ENCODE measurements around the gene DIABLO. TPM values are rescaled to one million over a fixed set of nuclear protein-coding genes. Genes with fewer than 3 reads are reported as not detected.
"Not testable (repeated sequence)": the region's sequence is repeated elsewhere in the genome, so short reads cannot be mapped to it uniquely, and the experiment has no call there.

DIABLO gene
- total RNA-seq, 1 donor from 2014 or later = 61.0 TPM

- no peaks in the 10 kb centered on the region for H3K9me3 Mint-ChIP-seq
- peak overlapping the region; percentile 75 for H3K4me3 Mint-ChIP-seq
- H3K27ac Mint-ChIP-seq = peak overlapping the region; percentile 59
- peaks cover 24% of the 10 kb centered on the region for H3K36me3 Mint-ChIP-seq (ENCODE audit: low read depth)
- H3K4me1 Mint-ChIP-seq = peaks cover 9% of the 10 kb centered on the region
- intact Hi-C loops (cut with micrococcal nuclease) = no loop called here
- no peak for DNase-seq
- peaks cover 23% of the 10 kb centered on the region for H3K27me3 Mint-ChIP-seq
Measured at GRCh38 chr12:122205053-122205925, 20.6 kb downstream of the DIABLO start.

GRCh38 chr12:122204167-122205052 lies 21.4 kb downstream of the DIABLO start:
- Mint-ChIP-seq H3K4me3 (peak overlapping the region; percentile 75), H3K9me3 (no peaks in the 10 kb centered on the region), H3K27me3 (peaks cover 23% of the 10 kb centered on the region), H3K36me3 (ENCODE audit: low read depth) (peaks cover 17% of the 10 kb centered on the region), H3K27ac (peak overlapping the region; percentile 17), H3K4me1 (peaks cover 12% of the 10 kb centered on the region)
- intact Hi-C loops (cut with micrococcal nuclease) = no loop called here
- no peak for DNase-seq

- Mint-ChIP-seq H3K4me3 (peak within 1 kb of the TSS; percentile 85), H3K36me3 (ENCODE audit: low read depth) (peaks cover 13% of the 10 kb centered on the region), H3K4me1 (peaks cover 12% of the 10 kb centered on the region), H3K9me3 (no peaks in the 10 kb centered on the region), H3K27ac (peak within 1 kb of the TSS; percentile 17), H3K27me3 (peaks cover 23% of the 10 kb centered on the region)
- peak; percentile 89 for DNase-seq
- intact Hi-C loops (cut with micrococcal nuclease) = no loop called here
Measured at GRCh38 chr12:122203301-122204166, 22.3 kb downstream of the DIABLO start, which contains the start of gene B3GNT4. B3GNT4 (plus strand) TSS chr12:122203709; CDS start chr12:122204619, 910 bp downstream.

- intact Hi-C loops (cut with micrococcal nuclease); H3K9me3 Mint-ChIP-seq; H3K36me3 Mint-ChIP-seq (ENCODE audit: low read depth); H3K27ac Mint-ChIP-seq; DNase-seq: not testable (repeated sequence)
- Mint-ChIP-seq H3K4me1 (peaks cover 12% of the 10 kb centered on the region), H3K4me3 (peak overlapping the region; percentile 85), H3K27me3 (peaks cover 24% of the 10 kb centered on the region)
Measured at GRCh38 chr12:122202811-122203210, 23.0 kb downstream of the DIABLO start.

- Mint-ChIP-seq H3K4me1 (peaks cover 17% of the 10 kb centered on the region), H3K36me3 (ENCODE audit: low read depth) (peaks cover 2% of the 10 kb centered on the region), H3K9me3 (no peaks in the 10 kb centered on the region), H3K27me3 (peaks cover 28% of the 10 kb centered on the region), H3K4me3 (peak overlapping the region; percentile 19), H3K27ac (no peak overlapping the region)
- intact Hi-C loops (cut with micrococcal nuclease) = no loop called here
- no peak for DNase-seq
Measured at GRCh38 chr12:122202017-122202416, 23.8 kb downstream of the DIABLO start.

GRCh38 chr12:122201381-122201780 lies 24.5 kb downstream of the DIABLO start:
- no peak for DNase-seq
- Mint-ChIP-seq H3K36me3 (ENCODE audit: low read depth) (peaks cover 2% of the 10 kb centered on the region), H3K27me3 (peaks cover 30% of the 10 kb centered on the region), H3K27ac (no peak overlapping the region), H3K4me3 (peak overlapping the region; percentile 19), H3K4me1 (peaks cover 17% of the 10 kb centered on the region), H3K9me3 (no peaks in the 10 kb centered on the region)
- intact Hi-C loops (cut with micrococcal nuclease) = no loop called here

- no peak overlapping the region for H3K4me3 Mint-ChIP-seq
- no peak for DNase-seq
- no peak overlapping the region for H3K27ac Mint-ChIP-seq
- intact Hi-C loops (cut with micrococcal nuclease) = no loop called here
- H3K27me3 Mint-ChIP-seq = peaks cover 33% of the 10 kb centered on the region
- peaks cover 17% of the 10 kb centered on the region for H3K4me1 Mint-ChIP-seq
- peaks cover 2% of the 10 kb centered on the region for H3K36me3 Mint-ChIP-seq (ENCODE audit: low read depth)
- no peaks in the 10 kb centered on the region for H3K9me3 Mint-ChIP-seq
Measured at GRCh38 chr12:122200541-122201175, 25.2 kb downstream of the DIABLO start.

- Mint-ChIP-seq H3K4me3 (no peak overlapping the region), H3K36me3 (ENCODE audit: low read depth) (no peaks in the 10 kb centered on the region), H3K4me1 (peaks cover 12% of the 10 kb centered on the region), H3K9me3 (no peaks in the 10 kb centered on the region), H3K27me3 (peaks cover 32% of the 10 kb centered on the region), H3K27ac (no peak overlapping the region)
- intact Hi-C loops (cut with micrococcal nuclease) = no loop called here
- DNase-seq = no peak
Measured at GRCh38 chr12:122199484-122200355, 26.1 kb downstream of the DIABLO start.

GRCh38 chr12:122197612-122197966 lies 28.3 kb downstream of the DIABLO start:
- no peaks in the 10 kb centered on the region for H3K36me3 Mint-ChIP-seq (ENCODE audit: low read depth)
- intact Hi-C loops (cut with micrococcal nuclease) = no loop called here
- H3K9me3 Mint-ChIP-seq = no peaks in the 10 kb centered on the region
- no peak for DNase-seq
- H3K4me3 Mint-ChIP-seq = no peak overlapping the region
- H3K27ac Mint-ChIP-seq = peak overlapping the region; percentile 35
- peaks cover 26% of the 10 kb centered on the region for H3K27me3 Mint-ChIP-seq
- H3K4me1 Mint-ChIP-seq = peaks cover 8% of the 10 kb centered on the region

- no peak for DNase-seq
- Mint-ChIP-seq H3K4me3 (no peak overlapping the region), H3K36me3 (ENCODE audit: low read depth) (no peaks in the 10 kb centered on the region), H3K27ac (no peak overlapping the region), H3K4me1 (peaks cover 8% of the 10 kb centered on the region), H3K9me3 (no peaks in the 10 kb centered on the region), H3K27me3 (peaks cover 22% of the 10 kb centered on the region)
- intact Hi-C loops (cut with micrococcal nuclease) = no loop called here
Measured at GRCh38 chr12:122195405-122195804, 30.4 kb downstream of the DIABLO start.

GRCh38 chr12:122194804-122195203 lies 31.0 kb downstream of the DIABLO start:
- Mint-ChIP-seq H3K4me1 (peaks cover 7% of the 10 kb centered on the region), H3K36me3 (ENCODE audit: low read depth) (no peaks in the 10 kb centered on the region), H3K27me3 (peaks cover 22% of the 10 kb centered on the region), H3K9me3 (no peaks in the 10 kb centered on the region), H3K4me3 (no peak overlapping the region), H3K27ac (no peak overlapping the region)
- intact Hi-C loops (cut with micrococcal nuclease) = no loop called here
- DNase-seq = no peak

GRCh38 chr12:122192441-122192840 lies 33.4 kb downstream of the DIABLO start:
- H3K27me3 Mint-ChIP-seq = peaks cover 18% of the 10 kb centered on the region
- H3K4me3 Mint-ChIP-seq = no peak overlapping the region
- no peak overlapping the region for H3K27ac Mint-ChIP-seq
- intact Hi-C loops (cut with micrococcal nuclease) = no loop called here
- H3K36me3 Mint-ChIP-seq (ENCODE audit: low read depth) = no peaks in the 10 kb centered on the region
- no peaks in the 10 kb centered on the region for H3K9me3 Mint-ChIP-seq
- no peak for DNase-seq
- H3K4me1 Mint-ChIP-seq = peaks cover 2% of the 10 kb centered on the region
